Endothelial cell (in vitro differentiated cells): ENCODE measurements around the gene ATXN1. TPM values are rescaled to one million over a fixed set of nuclear protein-coding genes. Genes with fewer than 3 reads are reported as not detected.
A peak's percentile ranks its signal among the peaks of the same experiment; 100 is the strongest.

Experiments used
- DNase-seq: peaks from one replicate; pipeline ENCODE4 v3.0.0; 2021; ENCODE audit warnings: low spot score
- H3K27ac Mint-ChIP-seq: one replicate; pipeline ENCODE4 v1.8.0; 2021; ENCODE audit warnings: mixed read lengths, inconsistent platforms; ENCODE audit not compliant: unreplicated experiment
- H3K27me3 Mint-ChIP-seq: one replicate; pipeline ENCODE4 v1.8.0; 2021; ENCODE audit warnings: mild to moderate bottlenecking, moderate library complexity, mixed read lengths, inconsistent platforms; ENCODE audit not compliant: unreplicated experiment
- H3K36me3 Mint-ChIP-seq: one replicate; pipeline ENCODE4 v1.8.0; 2021; ENCODE audit warnings: mild to moderate bottlenecking, low read depth, mixed read lengths, inconsistent platforms; ENCODE audit not compliant: unreplicated experiment
- H3K4me1 Mint-ChIP-seq: one replicate; pipeline ENCODE4 v1.8.0; 2021; ENCODE audit warnings: mild to moderate bottlenecking, mixed read lengths, inconsistent platforms; ENCODE audit not compliant: unreplicated experiment
- H3K4me3 Mint-ChIP-seq: one replicate; pipeline ENCODE4 v1.8.0; 2021; ENCODE audit warnings: mild to moderate bottlenecking, mixed read lengths, inconsistent platforms; ENCODE audit not compliant: unreplicated experiment
- H3K9me3 Mint-ChIP-seq: one replicate; pipeline ENCODE4 v1.8.0; 2021; ENCODE audit warnings: mixed read lengths, inconsistent platforms; ENCODE audit not compliant: unreplicated experiment
- total RNA-seq: library from RNA; stranded (reverse); fragmentation: NEBNext Ultra II Directional; extraction: Animal tissue kit (Norgen Biotek cat#: 25700); gene quantifications from one replicate; pipeline ENCODE4 v1.2.1, GENCODE V29; 2021; ENCODE audit not compliant: unreplicated experiment
- TF ChIP-seq, protein P1 (sequence below): fragments of 200-600 bp; sonication (generic); IDR thresholded peaks from one replicate; pipeline ENCODE4 v1.5.0; 2021; ENCODE audit warnings: antibody characterized with exemption; ENCODE audit not compliant: unreplicated experiment

Gene ATXN1
- total RNA-seq, 1 donor from 2014 or later, result 18.7 TPM

DNA sequence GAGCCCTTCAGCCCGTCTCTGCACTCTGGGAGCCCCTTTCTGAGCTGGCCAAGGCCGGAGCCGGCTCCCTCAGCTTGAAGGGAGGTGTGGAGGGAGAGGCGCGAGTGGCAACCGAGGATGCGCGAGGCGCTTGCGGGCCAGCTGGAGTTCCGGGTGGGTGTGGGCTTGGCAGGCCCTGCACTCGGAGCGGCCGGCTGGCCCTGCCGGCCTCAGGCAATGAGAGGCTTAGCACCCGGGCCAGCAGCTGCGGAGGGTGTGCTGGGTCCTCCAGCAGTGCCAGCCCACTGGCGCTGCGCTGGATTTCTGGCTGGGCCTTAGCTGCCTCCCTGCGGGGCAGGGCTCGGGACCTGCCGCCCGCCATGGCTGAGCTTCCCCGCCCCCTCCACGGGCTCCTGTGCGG is 473.1 kb downstream of the ATXN1 start:
- TF ChIP-seq, protein P1, sequence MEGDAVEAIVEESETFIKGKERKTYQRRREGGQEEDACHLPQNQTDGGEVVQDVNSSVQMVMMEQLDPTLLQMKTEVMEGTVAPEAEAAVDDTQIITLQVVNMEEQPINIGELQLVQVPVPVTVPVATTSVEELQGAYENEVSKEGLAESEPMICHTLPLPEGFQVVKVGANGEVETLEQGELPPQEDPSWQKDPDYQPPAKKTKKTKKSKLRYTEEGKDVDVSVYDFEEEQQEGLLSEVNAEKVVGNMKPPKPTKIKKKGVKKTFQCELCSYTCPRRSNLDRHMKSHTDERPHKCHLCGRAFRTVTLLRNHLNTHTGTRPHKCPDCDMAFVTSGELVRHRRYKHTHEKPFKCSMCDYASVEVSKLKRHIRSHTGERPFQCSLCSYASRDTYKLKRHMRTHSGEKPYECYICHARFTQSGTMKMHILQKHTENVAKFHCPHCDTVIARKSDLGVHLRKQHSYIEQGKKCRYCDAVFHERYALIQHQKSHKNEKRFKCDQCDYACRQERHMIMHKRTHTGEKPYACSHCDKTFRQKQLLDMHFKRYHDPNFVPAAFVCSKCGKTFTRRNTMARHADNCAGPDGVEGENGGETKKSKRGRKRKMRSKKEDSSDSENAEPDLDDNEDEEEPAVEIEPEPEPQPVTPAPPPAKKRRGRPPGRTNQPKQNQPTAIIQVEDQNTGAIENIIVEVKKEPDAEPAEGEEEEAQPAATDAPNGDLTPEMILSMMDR, result no peak
- Mint-ChIP-seq H3K9me3 (no peaks in the 10 kb centered on the region), H3K4me3 (no peak overlapping the region), H3K36me3 (no peaks in the 10 kb centered on the region), H3K27ac (no peak overlapping the region), H3K27me3 (peaks cover 5% of the 10 kb centered on the region), H3K4me1 (no peaks in the 10 kb centered on the region)
- DNase-seq, result no peak

DNA sequence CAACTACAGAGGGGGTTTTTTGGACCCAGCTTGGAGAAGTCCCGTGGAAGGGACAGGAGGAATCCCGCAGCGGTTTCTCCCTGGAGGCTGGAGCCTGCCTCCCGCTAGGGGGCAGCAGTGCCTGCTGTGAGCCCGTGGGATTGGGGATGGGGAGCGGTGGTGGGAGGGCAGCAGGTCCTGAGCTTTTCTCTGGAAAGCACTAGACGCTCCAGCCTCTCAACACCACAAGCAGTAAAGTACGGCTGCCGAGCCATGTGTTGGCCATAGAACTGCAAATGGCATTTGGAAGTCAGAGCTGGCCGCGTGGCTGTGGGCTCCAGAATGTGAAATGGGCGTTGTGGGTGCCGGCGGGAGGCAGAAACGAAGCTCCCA is 475.1 kb downstream of the ATXN1 start:
- peaks cover 5% of the 10 kb centered on the region for H3K27me3 Mint-ChIP-seq
- no peak overlapping the region for H3K4me3 Mint-ChIP-seq

DNA sequence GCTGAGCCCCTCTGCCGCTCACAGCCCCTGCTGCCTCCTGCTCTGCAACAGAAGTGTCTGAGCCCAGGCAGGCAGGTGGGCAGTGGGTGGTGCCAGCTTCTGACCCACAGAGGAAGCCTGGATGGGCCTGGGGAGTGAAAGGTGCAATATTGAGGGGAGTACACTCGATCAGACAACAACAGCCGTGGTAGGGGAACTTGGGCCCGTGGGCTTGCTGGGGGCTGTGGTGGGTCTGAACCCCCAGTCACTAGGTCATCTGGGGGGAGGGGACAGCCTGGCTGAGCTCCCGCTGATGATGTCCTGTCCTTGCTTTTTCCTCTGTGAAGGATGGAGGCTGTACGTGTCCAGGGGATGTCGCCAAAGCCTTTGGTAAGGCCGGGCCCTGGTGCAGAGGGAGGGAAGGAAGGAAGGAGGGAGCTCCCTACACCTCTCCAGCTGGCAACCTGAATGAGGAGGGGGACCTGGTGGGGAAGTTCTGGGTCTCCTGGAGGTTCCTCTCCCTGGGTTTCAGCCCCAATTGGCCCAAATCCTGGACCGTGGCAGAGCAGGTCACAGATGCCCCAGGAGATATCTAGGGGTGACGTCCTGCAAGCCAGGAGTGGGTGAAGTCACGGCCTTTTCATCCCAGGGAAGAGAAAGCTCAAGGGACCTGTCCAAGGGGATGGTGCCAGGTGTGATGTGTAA is 475.7 kb downstream of the ATXN1 start:
- H3K9me3 Mint-ChIP-seq, result no peaks in the 10 kb centered on the region
- peaks cover 5% of the 10 kb centered on the region for H3K27me3 Mint-ChIP-seq
- H3K36me3 Mint-ChIP-seq, result no peaks in the 10 kb centered on the region
- no peaks in the 10 kb centered on the region for H3K4me1 Mint-ChIP-seq
- TF ChIP-seq, protein P1, result no peak
- H3K27ac Mint-ChIP-seq, result no peak overlapping the region
- no peak overlapping the region for H3K4me3 Mint-ChIP-seq
- DNase-seq, result no peak

More for the DNA sequence above, 475.1 kb downstream of the ATXN1 start:
- Mint-ChIP-seq H3K36me3 (no peaks in the 10 kb centered on the region), H3K9me3 (no peaks in the 10 kb centered on the region), H3K27ac (no peak overlapping the region), H3K4me1 (no peaks in the 10 kb centered on the region)
- peak; percentile 88 for DNase-seq
- TF ChIP-seq, protein P1, result peak; percentile 81

DNA sequence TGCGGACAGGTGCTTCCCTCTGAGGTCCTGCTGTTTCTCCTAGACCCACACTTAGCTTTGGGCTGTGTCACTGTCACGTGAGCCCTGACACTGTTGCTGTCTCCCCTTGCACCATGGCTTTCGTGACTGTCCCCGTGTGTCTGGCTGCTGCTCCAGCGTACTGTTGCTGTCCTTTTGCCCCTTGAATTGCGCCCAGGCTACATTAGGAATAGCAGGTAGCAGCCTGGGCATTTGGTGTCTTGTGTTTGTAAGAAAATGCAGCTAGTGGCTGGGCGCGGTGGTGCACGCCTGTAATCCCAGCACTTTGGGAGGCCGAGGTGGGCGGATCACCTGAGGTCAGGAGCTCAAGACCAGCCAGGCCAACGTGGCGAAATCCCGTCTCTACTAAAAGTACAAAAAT is 476.8 kb downstream of the ATXN1 start:
- TF ChIP-seq, protein P1, result no peak
- no peaks in the 10 kb centered on the region for H3K9me3 Mint-ChIP-seq
- H3K27ac Mint-ChIP-seq, result no peak overlapping the region
- no peak overlapping the region for H3K4me3 Mint-ChIP-seq
- H3K36me3 Mint-ChIP-seq, result no peaks in the 10 kb centered on the region
- peaks cover 8% of the 10 kb centered on the region for H3K27me3 Mint-ChIP-seq
- no peak for DNase-seq
- peaks cover 7% of the 10 kb centered on the region for H3K4me1 Mint-ChIP-seq

DNA sequence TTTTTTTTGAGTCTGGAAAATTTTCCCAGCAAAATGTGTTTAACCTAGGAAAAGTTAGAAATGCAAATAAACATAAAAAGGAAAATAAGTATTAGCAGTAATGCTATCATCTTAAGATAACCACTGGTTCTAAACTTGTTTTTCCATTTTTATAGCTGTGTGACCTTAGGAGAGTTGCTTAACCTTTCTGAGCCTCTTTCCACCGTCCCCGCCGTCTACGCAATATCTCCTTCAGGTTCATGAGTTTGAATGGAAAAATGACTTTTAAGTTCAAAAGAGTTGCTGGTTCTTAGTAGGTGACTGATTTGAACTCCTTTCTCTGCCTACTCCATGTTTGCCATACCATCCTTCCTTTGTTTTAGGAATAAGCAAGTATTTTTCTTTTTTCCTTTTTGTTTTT is 478.9 kb downstream of the ATXN1 start:
- Mint-ChIP-seq H3K4me1 (peaks cover 22% of the 10 kb centered on the region), H3K36me3 (no peaks in the 10 kb centered on the region), H3K9me3 (no peaks in the 10 kb centered on the region), H3K27ac (no peak overlapping the region), H3K27me3 (peaks cover 9% of the 10 kb centered on the region), H3K4me3 (no peak overlapping the region)
- TF ChIP-seq, protein P1, result no peak
- no peak for DNase-seq
